ENCODE results near the gene ZNF43. TPM values are rescaled to one million over a fixed set of nuclear protein-coding genes. Genes with fewer than 3 reads are reported as not detected.
"Not testable (repeated sequence)": the region's sequence is repeated elsewhere in the genome, so short reads cannot be mapped to it uniquely, and the experiment has no call there.

The ZNF43 gene
- polyA plus RNA-seq = 10 to 100 TPM in 1 of 3 donors, 1 to 10 TPM in 2; 4.1 to 12.0 (median 6.5) TPM

DNA sequence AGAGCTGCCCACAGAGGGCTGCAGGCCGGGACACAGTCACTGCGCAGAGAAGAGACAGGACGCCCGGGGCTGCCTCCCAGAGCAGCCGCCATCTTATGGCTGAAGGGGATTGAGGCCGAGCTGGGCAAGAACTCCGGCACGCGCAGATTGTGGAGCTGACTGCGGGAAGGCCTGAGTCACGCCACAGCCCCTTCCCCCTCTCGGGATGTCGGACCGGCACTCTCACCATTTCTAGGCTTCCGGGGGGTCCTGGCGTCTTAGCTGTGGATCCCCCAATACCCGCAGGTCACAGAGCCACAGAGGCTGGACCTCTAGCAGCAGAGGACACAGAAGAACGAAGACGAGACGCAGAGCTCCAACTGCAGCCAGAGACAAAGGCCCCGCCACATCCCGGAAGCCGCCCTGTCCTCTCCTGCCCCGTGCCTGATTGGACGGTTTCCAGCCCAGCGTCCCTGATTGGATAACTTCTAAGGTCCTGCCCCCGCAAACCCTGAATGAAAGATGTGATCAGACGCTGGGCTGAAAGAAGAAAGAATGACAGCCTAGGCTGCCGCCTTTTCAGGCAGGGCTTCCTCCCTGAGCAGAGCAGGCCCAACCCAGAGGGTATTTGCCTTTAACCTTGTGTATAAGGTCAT lies at the start of gene ZNF43:
Gene ZNF43, minus strand, starts transcription at position 373 of the 635 bp plus-strand sequence. Its CDS starts 144 bp downstream, at position 229.
- Mint-ChIP-seq H3K9me3 (no peaks in the 10 kb centered on the region), H3K27ac (peak within 1 kb of the TSS; percentile 98 to 100 (median 99)), H3K27me3 (ENCODE audit: low read depth in 3 of 3) (peaks cover 5 to 9% (median 9%) of the 10 kb centered on the region in 3 donors), H3K36me3 (peaks cover 7 to 15% (median 8%) of the 10 kb centered on the region in 3 donors), H3K4me1 (peaks cover 34 to 56% of the 10 kb centered on the region in 2 donors), H3K4me3 (peak within 1 kb of the TSS; percentile 98 to 100 (median 99))
- DNase-seq = peak; percentile 92 to 94 (median 93)

DNA sequence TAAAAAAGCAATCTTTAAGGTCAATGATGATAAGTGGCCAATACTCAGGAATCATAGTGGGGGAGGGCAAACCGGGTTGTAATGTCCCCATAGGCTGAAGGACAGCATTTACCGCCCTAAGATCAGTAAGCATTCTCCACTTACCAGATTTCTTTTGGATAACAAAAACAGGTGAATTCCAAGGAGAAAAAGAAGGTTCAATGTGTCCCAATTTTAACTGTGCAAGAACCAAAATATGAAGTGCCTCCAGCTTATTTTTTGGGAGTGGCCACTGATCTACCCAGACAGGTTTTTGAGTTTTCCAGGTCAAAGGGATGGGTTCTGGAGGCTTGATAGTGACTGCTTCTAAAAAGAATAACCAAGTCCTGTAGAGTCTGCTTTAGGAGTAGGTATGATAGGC lies 49.5 kb upstream of the ZNF43 start:
- H3K4me3 Mint-ChIP-seq; H3K27ac Mint-ChIP-seq; DNase-seq; H3K36me3 Mint-ChIP-seq; H3K4me1 Mint-ChIP-seq; H3K9me3 Mint-ChIP-seq; H3K27me3 Mint-ChIP-seq (ENCODE audit: low read depth in 3 of 3): not testable (repeated sequence)

DNA sequence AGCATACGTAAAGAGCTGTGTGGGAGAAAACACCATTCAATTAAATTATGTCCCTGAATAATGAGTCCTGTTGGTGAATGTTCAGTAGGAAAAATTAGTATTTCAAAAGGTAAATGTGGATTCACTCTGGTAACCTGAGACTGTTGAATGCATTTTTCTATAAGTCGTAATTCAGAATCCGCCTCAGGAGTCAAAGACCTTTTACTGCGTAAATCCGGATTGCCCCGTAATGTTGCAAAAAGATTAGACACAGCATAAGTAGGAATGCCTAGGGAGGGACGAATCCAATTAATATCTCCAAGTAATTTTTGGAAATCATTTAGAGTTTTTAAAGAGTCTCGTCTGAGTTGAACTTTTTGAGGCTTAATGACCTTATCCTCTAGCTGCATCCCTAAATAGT lies 48.8 kb upstream of the ZNF43 start:
- H3K27me3 Mint-ChIP-seq (ENCODE audit: low read depth in 3 of 3); H3K27ac Mint-ChIP-seq; H3K4me3 Mint-ChIP-seq; DNase-seq; H3K36me3 Mint-ChIP-seq; H3K9me3 Mint-ChIP-seq; H3K4me1 Mint-ChIP-seq: not testable (repeated sequence)

DNA sequence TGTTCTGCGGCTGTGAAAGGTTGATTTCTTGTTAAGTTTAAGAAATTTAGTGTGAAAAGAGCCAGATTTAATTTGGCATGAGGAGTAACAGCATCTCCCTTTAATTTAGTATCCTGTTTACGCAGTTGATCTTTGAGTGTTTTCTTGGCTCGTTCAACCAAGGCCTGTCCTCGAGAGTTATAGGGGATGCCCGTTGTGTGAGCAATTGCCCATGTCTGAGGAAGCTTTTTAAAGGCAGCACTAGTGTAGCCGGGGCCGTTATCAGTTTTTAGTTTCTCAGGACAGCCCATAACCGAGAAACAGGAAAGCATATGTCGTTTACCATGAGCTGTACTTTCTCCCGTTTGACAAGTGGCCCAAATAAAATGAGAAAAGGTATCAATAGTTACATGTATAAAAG lies 47.5 kb upstream of the ZNF43 start:
- no peak overlapping the region for H3K27ac Mint-ChIP-seq
- H3K4me3 Mint-ChIP-seq = no peak overlapping the region
- H3K27me3 Mint-ChIP-seq (ENCODE audit: low read depth in 3 of 3) = no peaks in the 10 kb centered on the region
- H3K36me3 Mint-ChIP-seq = no peaks in the 10 kb centered on the region
- H3K4me1 Mint-ChIP-seq = no peaks in the 10 kb centered on the region
- DNase-seq = no peak
- peaks cover 0 to 2% (median 0%) of the 10 kb centered on the region in 6 donors for H3K9me3 Mint-ChIP-seq

DNA sequence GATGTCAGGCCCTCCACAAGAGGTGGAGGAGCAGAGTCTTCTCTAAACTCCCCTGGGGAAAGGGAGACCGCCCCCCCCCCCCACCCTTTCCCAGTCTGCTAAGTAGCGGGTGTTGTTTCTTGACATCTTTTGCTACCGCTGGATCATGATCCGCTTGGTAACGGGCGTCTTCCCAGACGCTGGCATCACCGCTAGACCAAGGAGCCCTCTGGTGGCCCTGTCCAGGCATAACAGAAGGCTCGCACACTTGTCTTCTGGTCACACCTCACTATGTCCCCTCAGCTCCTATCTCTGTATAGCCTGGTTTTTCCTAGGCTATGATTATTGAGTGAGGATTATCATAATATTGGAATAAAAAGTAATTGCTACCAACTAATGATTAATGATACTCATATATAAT lies 44.8 kb upstream of the ZNF43 start:
- DNase-seq; H3K27me3 Mint-ChIP-seq (ENCODE audit: low read depth in 3 of 3); H3K4me3 Mint-ChIP-seq; H3K27ac Mint-ChIP-seq; H3K36me3 Mint-ChIP-seq; H3K4me1 Mint-ChIP-seq; H3K9me3 Mint-ChIP-seq: not testable (repeated sequence)

DNA sequence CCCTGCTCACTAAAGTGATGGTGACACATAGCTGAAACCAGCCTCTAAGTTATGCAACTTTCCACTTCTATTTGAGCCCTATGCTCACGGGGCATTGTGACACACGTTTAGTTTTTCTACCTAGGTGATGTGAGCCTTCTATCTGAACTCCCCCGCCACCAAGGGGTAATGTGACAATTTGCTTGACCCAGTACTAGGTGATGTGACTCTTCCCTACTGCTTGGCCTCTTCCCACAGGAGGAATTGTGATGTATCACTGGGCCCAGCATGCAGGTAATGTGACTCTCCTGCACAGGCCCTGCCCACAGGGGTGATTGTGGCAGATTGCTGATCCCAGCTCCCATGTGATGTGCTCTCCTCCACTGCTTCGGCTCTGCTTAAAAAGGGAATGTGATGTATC lies 42.7 kb upstream of the ZNF43 start:
- H3K4me1 Mint-ChIP-seq = no peaks in the 10 kb centered on the region
- no peak for DNase-seq
- H3K27me3 Mint-ChIP-seq (ENCODE audit: low read depth in 3 of 3) = no peaks in the 10 kb centered on the region
- no peaks in the 10 kb centered on the region for H3K36me3 Mint-ChIP-seq
- no peak overlapping the region for H3K27ac Mint-ChIP-seq
- H3K4me3 Mint-ChIP-seq = no peak overlapping the region
- no peaks in the 10 kb centered on the region for H3K9me3 Mint-ChIP-seq

DNA sequence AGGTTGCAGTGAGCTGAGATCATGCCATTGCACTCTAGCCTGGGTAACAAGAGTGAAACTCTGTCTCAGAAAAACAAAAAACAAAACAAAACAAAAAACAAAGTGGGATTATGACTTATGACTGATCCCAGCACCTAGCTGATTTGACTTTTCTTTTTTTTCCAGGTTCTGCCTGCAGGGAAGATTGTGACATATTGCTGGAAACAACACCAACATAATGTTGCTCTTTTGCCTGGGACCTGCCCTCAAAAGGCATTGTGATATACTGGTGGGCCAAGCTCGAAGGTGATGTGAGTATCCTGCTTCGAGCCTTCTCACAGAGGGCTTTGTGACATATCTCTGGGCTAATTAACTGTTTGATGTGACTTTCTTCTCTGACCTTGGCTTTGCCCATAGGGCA lies 42.0 kb upstream of the ZNF43 start:
- Mint-ChIP-seq H3K27ac (no peak overlapping the region), H3K9me3 (no peaks in the 10 kb centered on the region), H3K27me3 (ENCODE audit: low read depth in 3 of 3) (no peaks in the 10 kb centered on the region), H3K4me3 (no peak overlapping the region), H3K36me3 (no peaks in the 10 kb centered on the region), H3K4me1 (no peaks in the 10 kb centered on the region)
- DNase-seq = no peak

DNA sequence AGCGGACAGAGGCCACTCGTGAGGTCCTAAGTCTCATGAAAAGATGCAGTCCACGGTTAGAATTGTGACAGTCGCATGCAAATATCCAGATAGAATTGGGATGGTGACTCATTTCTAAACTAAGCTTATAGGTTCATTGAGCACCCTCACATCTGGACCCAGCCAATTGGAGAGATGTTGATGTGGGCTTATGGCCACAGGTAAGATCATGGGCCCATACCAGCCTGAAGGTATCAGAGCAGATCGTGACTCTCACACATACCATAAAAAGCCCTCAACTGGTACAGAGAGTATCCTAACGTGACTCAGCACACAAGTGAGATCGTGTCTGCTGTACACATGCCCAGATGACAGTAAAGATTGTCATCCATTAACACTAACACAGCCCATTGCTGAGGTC lies 40.6 kb upstream of the ZNF43 start:
- not testable (repeated sequence) for H3K9me3 Mint-ChIP-seq; H3K4me1 Mint-ChIP-seq; H3K27me3 Mint-ChIP-seq (ENCODE audit: low read depth in 3 of 3); DNase-seq; H3K36me3 Mint-ChIP-seq; H3K27ac Mint-ChIP-seq; H3K4me3 Mint-ChIP-seq

DNA sequence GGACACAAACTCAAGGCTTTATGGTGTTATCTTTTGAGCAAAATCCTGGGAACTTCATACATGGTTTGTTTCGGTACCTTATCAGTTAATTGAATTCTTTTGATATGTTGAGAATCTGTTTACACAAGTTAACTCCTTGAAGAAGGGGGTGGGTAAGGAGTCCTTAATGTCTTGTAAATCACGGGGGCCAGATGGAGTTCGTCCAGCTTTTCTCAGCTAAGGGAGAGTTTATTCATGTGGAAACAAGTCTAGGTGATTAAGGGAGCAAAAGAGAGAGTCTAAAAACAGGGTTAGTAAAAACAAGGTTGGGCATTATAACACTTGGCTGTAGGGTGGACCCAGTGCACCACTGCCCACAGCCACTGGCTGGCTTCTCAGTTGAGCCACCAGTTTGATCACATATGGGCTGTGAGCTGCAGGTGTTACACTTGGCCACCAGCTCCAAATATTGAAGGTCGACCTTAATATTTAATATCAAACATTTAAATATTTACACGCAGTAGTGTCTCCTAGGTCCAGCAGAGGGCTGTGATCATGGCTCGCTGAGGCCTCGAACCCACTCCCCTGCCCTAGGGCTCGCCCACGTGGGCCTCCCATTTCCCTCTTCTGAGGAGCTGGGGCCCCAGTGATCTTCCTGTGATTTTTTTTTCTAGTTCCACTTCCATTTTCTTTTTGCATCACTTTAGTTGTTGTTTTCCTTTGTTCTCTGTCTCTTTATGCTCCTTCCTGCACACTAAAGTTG lies 21.0 kb upstream of the ZNF43 start:
- H3K4me3 Mint-ChIP-seq = no peak overlapping the region

DNA sequence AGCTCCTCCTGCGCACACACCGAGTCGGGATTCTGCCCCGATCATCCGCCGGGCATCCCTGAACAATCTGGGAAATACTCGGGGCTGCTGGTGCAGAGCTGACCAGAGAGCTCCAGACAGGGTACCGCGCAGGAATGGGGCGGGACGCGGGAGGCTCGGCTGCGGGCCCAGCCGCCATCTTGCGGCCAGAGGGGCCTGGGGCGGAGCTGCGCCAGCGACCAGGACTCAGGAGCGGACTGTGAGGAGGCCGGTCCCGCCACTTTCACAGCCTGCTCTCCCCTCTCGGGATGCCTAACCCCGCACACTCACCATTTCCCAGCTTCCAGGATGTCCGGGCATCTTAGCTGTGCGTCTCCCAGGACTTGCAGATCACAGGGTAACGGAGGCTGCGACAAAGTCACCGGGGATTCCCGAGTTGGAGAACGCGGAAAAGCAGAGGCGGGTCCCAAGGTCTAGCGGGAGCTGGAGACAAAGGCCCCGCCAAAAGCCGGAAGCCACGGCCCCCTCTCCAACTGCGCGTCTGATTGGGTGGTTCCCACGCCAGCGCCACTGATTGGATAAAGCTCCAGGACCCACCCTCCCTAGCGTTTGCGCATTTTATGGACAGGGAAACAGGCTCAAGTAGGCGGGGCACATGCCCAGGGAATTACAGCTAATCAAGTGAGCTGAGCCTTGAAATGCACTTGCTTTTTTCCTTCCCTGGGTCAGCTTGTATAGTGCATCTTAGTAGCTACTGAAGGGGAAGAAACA lies 15.8 kb upstream of the ZNF43 start:
- DNase-seq = peak; percentile 89
- Mint-ChIP-seq H3K36me3 (peaks cover 0 to 7% (median 0%) of the 10 kb centered on the region in 3 donors), H3K4me3 (peak overlapping the region; percentile 92 to 95 (median 94)), H3K4me1 (peaks cover 19 to 31% of the 10 kb centered on the region in 2 donors), H3K27me3 (ENCODE audit: low read depth in 3 of 3) (peaks cover 0 to 2% (median 2%) of the 10 kb centered on the region in 3 donors), H3K27ac (peak overlapping the region; percentile 74 to 90 (median 85)), H3K9me3 (no peaks in the 10 kb centered on the region)

More for the DNA sequence above, 21.0 kb upstream of the ZNF43 start:
- peaks cover 2 to 5% (median 3%) of the 10 kb centered on the region in 3 donors for H3K27me3 Mint-ChIP-seq (ENCODE audit: low read depth in 3 of 3)
- no peak overlapping the region for H3K27ac Mint-ChIP-seq
- DNase-seq = no peak
- no peaks in the 10 kb centered on the region for H3K9me3 Mint-ChIP-seq
- no peaks in the 10 kb centered on the region for H3K36me3 Mint-ChIP-seq
- peaks cover 6 to 8% of the 10 kb centered on the region in 2 donors for H3K4me1 Mint-ChIP-seq

DNA sequence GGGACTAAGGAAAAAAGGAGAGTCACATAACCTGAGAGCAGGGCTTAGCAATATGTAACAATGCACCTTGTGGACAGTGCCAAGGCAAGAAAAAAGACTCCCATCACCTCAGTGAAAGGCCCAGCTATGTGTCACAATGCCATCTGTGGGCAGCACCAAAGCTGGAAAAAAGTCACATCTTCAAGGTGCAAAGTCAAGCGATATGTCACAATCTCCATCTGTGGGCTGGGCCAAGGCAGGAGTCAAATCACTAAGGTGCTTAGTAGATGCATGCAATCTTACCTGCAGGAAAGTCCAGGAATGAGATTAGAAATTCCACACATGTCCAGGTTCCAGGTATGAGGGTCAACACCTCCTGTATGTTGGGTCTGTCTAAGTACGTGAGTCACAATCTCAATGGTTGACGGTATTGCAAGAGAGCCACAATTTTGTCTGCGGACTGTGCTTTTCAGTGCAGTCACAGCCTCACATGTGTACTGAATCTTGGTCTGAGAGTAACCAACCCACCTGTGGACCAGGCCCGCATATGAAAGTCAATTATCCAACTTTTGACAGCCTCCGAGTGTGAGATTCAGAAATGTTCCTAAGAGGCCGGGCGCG lies 14.8 kb upstream of the ZNF43 start:
- Mint-ChIP-seq H3K4me3 (peak overlapping the region; percentile 92 to 95 (median 94)), H3K9me3 (no peaks in the 10 kb centered on the region), H3K4me1 (peaks cover 19 to 40% of the 10 kb centered on the region in 2 donors), H3K27me3 (ENCODE audit: low read depth in 3 of 3) (peaks cover 0 to 2% (median under 1%) of the 10 kb centered on the region in 3 donors), H3K27ac (peak overlapping the region; percentile 14 to 70 (median 39)), H3K36me3 (peaks cover 0 to 7% (median 0%) of the 10 kb centered on the region in 3 donors)
- no peak for DNase-seq

DNA sequence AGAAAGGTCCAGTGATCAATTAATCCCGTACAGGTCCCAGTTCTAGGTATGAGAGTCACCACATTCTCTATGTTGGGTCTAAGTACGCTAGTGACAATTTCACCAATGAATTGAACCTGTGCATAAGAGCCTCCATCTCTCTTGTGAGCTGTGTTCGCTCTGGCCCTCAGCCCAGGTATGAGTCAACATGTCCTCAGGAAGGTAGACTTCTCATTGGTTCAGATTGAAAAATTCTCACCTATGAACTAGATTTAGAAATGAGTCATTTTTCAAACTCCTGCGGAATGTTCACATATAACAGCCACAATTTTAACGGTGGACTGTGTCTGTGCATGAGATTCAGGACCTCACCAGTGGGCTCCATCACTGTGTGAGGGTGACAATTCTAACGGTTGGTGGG lies 12.7 kb upstream of the ZNF43 start:
- H3K4me1 Mint-ChIP-seq = peaks cover 19 to 40% of the 10 kb centered on the region in 2 donors
- no peaks in the 10 kb centered on the region for H3K27me3 Mint-ChIP-seq (ENCODE audit: low read depth in 3 of 3)
- DNase-seq = no peak
- H3K4me3 Mint-ChIP-seq = no peak overlapping the region
- H3K36me3 Mint-ChIP-seq = peaks cover 6 to 15% (median 7%) of the 10 kb centered on the region in 3 donors
- H3K27ac Mint-ChIP-seq = no peak overlapping the region
- no peaks in the 10 kb centered on the region for H3K9me3 Mint-ChIP-seq

DNA sequence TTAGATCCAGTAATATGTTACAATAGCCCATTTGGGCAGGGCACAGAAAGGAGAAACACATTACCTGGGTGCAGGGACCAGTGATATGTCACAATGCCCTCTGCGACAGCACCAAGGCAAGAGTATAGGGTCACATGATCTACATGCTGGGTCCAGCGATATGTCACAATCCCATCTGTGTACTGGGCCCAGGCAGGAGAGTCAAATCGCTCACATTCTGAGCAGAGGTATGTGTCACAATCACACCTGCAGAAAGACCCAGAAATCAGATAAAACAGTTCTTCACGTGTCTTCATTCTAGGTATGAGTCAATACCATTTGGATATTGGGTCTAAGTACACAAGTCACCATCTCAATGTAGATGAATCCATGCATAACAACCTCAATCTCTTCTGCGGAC lies 7.1 kb upstream of the ZNF43 start:
- Mint-ChIP-seq H3K4me3 (no peak overlapping the region), H3K27ac (no peak overlapping the region), H3K27me3 (ENCODE audit: low read depth in 3 of 3) (no peaks in the 10 kb centered on the region), H3K4me1 (peaks cover 0 to 15% of the 10 kb centered on the region in 2 donors), H3K9me3 (no peaks in the 10 kb centered on the region), H3K36me3 (peaks cover 21 to 41% (median 23%) of the 10 kb centered on the region in 3 donors)
- no peak for DNase-seq

All from immature natural killer cell (primary cell).